LNCaP clone FGC (cell line): Measurements from ENCODE around the gene PAOX.

Experiments used
- DNase-seq: peaks from one replicate; pipeline ENCODE4 v3.0.0-alpha.2; 2011; ENCODE audit warnings: low read depth
- H3K4me3 ChIP-seq: 2 replicates; pipeline ENCODE4 v1.5.1; 2011; ENCODE audit warnings: mild to moderate bottlenecking, low read depth, low read length, control low read depth
- TF ChIP-seq, protein P1 (sequence below): IDR thresholded peaks from 2 replicates; pipeline ENCODE4 v1.5.1; 2012; ENCODE audit warnings: mild to moderate bottlenecking; ENCODE audit not compliant: control insufficient read depth, insufficient read depth; ENCODE audit errors: extremely low read depth

PAOX gene

DNA sequence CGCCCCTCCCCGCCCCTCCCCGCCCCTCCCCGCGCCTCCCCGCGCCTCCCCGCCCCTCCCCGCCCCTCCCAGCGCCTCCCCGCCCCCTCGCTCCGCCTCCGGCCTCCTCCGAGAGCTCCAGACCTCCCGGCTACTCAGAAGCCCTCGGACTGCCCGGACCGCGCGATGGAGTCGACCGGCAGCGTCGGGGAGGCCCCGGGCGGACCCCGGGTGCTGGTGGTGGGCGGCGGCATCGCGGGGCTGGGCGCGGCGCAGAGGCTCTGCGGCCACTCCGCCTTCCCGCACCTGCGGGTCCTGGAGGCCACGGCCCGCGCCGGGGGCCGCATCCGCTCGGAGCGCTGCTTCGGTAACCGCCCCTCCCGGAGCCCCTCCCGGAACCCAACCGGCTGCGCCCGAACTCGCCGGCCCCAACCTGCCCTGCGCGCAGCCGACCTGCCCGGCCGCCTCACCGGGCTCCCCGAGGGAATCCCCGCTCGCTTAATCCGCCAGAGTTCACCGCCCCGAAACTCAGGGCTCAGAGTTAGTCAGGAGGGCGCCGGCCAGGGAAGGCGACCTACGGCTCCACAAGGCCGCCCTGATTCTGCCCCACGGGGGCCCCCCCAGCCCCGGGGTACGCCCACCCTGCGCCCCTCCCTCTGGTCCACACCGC lies at the start of gene PAOX:
PAOX (plus strand) TSS at position 111 of the 649 bp plus-strand sequence; CDS start at position 166, 55 bp downstream.
- peak within 1 kb of the TSS; percentile 66 for H3K4me3 ChIP-seq
- TF ChIP-seq, protein P1, sequence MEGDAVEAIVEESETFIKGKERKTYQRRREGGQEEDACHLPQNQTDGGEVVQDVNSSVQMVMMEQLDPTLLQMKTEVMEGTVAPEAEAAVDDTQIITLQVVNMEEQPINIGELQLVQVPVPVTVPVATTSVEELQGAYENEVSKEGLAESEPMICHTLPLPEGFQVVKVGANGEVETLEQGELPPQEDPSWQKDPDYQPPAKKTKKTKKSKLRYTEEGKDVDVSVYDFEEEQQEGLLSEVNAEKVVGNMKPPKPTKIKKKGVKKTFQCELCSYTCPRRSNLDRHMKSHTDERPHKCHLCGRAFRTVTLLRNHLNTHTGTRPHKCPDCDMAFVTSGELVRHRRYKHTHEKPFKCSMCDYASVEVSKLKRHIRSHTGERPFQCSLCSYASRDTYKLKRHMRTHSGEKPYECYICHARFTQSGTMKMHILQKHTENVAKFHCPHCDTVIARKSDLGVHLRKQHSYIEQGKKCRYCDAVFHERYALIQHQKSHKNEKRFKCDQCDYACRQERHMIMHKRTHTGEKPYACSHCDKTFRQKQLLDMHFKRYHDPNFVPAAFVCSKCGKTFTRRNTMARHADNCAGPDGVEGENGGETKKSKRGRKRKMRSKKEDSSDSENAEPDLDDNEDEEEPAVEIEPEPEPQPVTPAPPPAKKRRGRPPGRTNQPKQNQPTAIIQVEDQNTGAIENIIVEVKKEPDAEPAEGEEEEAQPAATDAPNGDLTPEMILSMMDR = no peak

DNA sequence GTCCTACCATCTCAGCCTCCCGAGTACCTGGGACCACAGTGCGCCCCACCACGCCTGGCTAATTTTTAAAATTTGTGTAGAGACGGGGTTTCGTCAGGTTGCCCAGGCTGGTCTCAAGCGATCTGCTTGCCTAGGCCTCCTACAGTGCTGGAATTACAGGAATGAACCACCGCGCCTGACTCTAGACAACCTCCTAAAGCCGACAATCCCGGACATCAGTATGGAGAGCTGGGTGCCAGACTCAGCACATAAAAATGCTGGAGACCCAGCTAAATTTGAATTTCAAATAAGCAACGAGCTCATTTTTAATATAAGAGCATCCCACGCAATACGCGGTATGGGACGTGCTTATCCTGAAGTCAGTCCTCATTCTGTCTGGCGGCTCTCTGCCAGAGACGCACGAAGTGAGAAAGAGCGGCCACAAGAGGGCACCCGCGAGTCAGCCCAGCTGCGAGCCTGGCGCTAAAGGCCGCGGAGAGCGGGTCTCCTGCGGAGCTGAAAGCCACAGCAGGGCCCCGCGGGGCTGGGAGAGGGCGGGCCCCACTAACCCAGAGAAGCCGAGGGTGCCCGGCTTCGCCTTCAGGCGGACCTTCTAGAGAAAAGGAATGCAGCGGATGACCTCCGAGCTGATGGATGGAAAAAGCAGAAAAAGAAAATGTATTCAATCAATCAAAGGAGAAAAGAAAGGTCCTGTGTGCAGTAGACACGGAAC lies 49.4 kb upstream of the PAOX start:
- H3K4me3 ChIP-seq = no peak overlapping the region
- TF ChIP-seq, protein P1 = peak; percentile 86
- peak; percentile 47 for DNase-seq

More for the DNA sequence above, at the start of gene PAOX:
- no peak for DNase-seq

DNA sequence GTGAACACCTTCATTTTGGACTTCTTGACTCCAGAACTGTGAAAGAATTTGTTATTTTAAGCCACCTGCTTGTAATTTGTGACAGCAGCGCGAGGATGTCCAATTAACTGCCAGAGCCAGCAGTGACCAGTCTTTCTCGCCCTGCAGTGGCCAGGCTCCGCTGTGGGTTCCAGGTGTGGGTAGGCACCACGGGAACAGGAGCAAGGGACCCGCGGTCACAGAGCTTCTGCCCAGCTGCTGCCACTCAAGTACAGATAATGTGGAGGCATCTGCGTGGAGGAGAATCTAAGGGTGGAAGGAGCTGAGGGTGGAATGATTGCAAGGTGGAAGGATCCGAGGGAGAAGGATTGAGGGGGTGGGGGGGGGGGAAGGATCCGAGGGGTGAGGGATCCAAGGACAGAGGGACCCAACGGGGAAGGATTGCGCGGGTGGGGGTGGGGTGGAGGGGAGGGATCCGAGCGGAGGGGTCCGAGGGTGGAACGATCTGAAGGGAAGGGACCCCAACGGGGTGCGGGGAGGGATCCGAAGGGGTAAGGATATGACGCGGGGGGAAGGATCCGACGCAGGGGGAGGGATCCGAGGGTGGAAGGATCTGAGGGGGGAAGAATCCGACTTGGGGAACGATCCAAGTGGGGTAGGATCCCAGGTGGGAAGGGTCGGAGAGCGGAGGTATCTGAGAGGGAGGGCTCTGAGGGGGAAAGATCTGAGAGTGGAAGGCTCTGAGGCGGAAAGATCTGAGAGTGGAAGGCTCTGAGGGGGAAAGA lies 45.9 kb upstream of the PAOX start:
- TF ChIP-seq, protein P1 = no peak
- DNase-seq = no peak
- no peak overlapping the region for H3K4me3 ChIP-seq

DNA sequence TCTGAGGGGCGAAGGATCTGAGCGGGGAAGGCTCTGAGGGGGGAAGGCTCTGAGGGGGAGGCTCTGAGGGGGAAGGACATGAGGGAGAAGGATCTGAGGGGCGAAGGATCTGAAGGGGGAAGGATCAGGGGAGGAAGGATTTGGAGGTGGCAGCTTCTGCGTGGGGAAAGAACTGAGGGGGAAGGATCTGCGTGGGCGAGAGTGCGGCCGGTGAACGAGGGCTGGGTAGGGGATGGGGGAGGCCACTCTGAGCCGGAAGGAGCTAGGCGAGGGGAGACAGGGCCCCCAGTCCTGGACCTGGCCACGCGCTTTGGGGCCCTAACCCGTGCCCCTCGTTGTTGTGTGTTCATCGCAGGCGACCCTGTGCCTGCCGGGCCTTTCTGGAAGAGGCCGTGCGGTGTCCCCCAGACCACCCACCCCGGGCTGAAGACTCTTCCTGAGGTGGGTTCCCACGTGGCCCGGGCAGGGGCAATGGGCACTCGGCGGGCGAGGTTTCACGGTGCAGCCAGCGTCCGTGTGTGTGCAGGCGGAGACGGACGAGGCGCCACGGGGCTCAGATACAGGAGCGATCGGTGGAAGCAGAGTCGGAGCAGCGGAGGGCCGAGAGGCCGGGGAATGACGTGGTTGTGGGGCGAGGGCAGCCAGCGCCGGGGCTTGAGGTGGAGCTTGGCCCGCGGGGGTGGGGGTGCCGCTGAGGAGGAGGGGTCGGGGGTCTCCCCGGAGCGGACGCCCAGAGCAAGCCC lies 44.4 kb upstream of the PAOX start:
- no peak for DNase-seq
- TF ChIP-seq, protein P1 = no peak
- peak overlapping the region; percentile 18; the same call in 1 of the 2 replicates for H3K4me3 ChIP-seq

DNA sequence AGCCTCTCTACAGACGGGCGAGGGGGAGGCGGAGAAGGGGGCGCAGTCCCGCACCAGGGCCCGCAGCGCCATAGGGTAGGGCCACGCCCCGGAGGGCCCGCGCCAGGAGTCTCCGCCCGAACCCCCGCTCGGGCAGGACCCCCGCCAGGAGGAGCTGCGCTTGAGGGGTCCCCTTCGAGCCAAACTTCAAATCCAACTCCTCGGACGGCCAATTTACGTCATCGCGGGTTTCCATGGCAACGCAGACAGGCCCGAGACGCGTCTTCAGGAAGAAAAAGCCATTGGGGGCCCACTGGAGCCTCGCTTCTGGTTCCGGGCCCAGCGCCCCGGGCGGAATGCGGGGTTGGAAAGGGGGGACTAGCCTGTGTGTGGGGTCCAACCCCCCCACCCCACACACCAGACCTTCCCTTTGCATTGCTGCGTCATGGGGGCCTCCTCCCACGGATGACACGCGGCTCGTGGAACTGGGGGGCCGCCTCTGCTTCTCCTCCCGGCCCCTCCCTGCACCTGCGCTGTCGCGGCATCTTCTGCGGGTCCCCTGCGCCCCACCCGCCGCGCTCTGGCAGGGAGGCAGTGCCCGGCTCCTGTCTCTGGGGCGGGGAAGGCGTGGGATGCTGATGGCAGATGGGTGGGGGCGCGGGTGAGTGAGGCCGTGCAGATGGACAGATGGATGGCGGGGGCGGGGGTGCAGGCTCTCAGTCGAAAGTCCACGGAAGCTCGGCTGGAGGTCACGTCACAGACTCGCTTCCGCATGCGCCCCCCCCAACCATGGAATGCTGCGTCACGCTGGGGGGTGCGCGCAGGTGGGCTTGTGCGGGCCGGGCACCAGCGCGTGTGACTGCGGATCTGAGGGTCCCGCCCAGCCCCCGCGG lies 43.6 kb upstream of the PAOX start:
- no peak for DNase-seq
- H3K4me3 ChIP-seq = peak overlapping the region; percentile 18; the same call in 1 of the 2 replicates

More for the DNA sequence above, 43.6 kb upstream of the PAOX start:
- TF ChIP-seq, protein P1 = no peak
